HG03460 (cell line): ENCODE measurements around the gene OPCML.

Experiments
- ATAC-seq: cut with Tn5 transposase; IDR thresholded peaks from one replicate; pipeline ENCODE4 v1.9.1; 2021; ENCODE audit not compliant: unreplicated experiment

Gene OPCML

GRCh38 chr11:132544007-132544406 is 988.3 kb downstream of the OPCML start:
- ATAC-seq, result no peak

- ATAC-seq, result no peak
Measured at GRCh38 chr11:132541794-132542193, 990.5 kb downstream of the OPCML start.

DNA sequence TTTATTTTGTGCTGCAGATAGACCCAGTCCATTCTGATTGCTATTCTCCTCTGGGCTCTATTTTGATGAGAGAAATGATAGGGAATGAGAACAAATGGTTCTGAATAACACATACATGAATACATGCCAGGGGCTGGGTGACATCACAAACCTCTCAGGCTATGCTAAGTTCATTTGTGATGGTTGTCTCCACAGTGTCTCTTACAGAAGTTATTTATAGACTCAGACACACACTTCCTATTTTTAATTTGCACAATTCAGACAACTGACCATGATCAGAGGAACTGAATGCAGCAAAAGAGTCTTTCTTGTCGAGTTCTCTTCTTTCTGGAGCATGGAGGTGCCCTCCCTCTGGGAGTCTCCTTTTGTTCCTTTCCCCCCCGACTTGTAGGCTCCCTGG is 991.7 kb downstream of the OPCML start:
- ATAC-seq, result no peak

- ATAC-seq, result no peak
Measured at GRCh38 chr11:132539590-132540368, 992.5 kb downstream of the OPCML start.

DNA sequence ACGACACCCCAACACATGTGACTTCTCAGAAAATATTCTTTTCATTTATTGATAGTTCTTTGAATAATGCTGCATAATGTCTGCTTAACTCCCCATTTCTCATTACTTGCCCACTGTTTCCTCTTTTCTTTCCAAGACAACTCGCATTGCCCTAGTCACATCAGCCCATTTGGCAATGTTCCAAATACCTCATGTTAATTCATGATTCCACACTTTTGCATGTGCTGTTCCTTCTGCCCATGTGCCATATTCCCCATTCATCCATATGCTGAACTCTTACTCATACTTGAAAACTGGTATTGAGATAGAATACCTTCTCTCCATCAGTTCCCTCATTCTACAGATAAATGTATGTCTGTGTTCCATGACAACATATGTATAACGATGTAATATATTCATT is 993.7 kb downstream of the OPCML start:
- no peak for ATAC-seq

DNA sequence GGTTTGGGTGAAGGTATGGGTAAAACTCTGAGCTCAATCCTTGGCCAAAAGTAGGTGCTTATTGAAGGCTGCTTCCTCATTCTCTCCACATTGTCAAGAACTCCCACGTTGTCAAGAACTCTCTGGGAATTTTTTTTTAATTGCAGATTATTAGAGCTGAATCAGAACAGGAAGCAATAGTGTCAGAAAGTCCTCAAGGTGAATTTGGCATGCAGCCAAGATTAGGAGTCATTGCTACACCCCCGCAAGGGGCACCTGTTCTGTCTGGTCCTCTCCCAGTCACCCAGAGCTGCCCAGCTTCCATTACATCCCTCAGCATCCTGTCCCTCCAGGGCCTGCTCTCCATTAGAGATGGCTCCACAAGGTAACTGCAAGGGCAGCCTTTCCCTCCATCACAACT is 996.5 kb downstream of the OPCML start:
- ATAC-seq, result no peak

DNA sequence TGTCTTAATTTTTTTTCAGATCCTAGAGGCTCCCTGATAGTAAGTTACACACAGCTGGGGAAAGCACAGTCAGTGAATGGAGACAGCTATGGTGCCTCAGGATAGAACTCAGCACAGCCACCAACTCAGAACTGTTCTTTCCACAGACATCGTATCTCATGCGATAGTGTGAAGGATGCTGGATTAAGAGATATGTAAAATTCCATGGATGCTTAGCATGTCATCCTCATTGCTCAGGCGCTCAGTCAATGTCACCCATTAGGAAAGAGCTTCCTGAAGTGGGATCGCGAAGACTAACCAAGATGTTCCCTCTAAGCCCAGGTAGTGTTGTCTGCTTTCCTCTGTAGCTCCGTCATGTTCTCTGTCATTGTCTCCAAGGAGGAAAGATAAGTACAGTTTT is 1000.4 kb downstream of the OPCML start:
- no peak for ATAC-seq

- no peak for ATAC-seq
Measured at GRCh38 chr11:132528181-132528580, 1004.1 kb downstream of the OPCML start.

DNA sequence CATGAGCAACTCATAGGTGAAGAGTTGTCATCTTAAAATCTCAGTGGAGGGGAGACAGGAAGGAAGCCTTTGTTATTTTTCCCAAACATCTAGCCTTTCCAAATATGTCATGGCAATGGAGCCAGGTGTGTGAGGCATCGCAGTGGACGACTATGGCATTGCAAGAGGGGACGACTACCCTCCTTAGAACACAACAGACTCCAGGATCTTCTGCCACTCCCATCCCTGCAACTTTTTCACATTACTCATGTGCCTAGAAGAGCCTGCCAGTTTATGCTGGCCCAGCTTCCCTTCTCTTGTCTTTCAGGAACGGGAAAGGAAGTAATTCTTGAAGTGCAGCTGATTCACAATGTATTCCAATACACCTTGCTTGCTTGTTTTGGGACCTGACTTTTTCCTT is 1008.4 kb downstream of the OPCML start:
- ATAC-seq, result no peak

GRCh38 chr11:132520199-132520598 is 1012.1 kb downstream of the OPCML start:
- no peak for ATAC-seq

- no peak for ATAC-seq
Measured at GRCh38 chr11:132519241-132519815, 1013.0 kb downstream of the OPCML start.

- ATAC-seq, result no peak
Measured at GRCh38 chr11:132504501-132505041, 1027.7 kb downstream of the OPCML start.

DNA sequence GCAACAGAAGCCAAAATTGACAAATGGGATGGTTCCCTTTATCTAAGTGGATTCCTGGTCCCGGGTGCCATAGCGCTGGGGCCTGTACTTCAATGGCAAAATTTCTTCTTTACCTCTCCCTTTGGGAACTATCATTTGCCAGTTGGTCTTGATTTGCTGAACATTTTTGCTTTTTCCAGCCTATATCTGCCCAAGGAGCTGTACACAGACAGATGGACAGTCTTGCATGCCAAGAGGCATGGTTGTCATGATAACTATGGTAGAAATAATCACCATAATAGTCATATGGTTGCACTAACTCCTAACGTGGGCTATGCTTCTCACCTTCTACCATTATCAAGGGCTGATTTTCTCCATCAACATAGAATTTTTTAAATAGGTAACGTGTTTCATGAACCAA is 1030.9 kb downstream of the OPCML start:
- ATAC-seq, result no peak

- no peak for ATAC-seq
Measured at GRCh38 chr11:132499661-132500060, 1032.6 kb downstream of the OPCML start.

DNA sequence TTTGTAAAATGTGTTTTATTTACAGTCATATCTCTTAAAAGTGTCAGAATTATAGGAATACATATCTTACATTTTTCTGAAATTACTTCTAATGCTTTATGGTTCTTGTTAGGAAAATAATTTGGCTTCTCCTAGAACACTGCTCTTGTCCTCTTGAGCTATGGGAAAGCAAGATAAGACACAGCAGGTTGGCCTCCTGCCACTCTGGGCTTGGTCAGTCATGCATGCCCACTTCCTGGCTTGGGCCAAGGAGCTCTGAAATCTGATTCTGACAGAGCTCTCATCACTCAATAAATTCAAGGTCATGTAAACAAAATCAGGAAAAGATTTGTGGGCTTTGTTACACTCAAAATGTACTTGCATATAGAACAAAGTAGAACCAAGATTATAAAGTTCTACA is 1036.0 kb downstream of the OPCML start:
- no peak for ATAC-seq

GRCh38 chr11:132493801-132494200 is 1038.5 kb downstream of the OPCML start:
- ATAC-seq, result no peak

DNA sequence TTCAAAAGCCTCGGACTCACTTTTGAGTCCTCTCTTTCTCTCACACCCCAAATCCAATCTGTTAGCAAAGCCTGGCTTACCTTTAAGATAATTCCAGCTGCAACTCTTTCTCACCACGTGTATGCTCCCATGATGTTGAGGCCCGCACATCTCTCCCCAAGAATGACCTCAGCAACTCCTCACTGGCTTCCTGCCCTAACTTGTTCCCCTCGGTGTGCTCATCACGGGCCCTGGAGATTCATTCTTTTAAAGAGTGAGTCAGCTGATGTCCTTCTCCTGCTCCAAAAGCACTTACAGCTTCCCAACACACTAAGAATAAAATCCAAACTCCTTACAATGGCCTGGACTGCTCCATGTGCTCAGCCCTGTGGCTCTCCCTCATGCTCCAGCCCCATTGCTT is 1041.3 kb downstream of the OPCML start:
- no peak for ATAC-seq

DNA sequence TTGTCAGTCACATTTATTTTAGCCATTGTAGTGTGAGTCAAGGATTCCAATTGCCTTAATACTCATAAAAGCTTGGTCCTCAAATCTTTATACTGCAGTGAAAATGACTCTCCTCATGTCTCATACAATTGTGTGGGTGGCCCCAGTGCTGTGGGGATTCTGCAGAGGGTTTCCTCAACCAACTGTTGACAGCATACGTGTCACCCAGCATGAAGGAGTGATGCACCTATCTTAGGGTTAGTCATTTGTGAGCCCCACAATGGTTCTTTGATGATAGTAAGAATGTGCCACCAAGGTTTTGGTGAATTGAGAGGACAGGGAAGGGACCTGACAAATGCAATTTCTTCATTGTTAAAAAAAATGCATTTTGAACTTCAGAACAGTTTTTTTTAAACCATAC is 1046.2 kb downstream of the OPCML start:
- no peak for ATAC-seq

- ATAC-seq, result no peak
Measured at GRCh38 chr11:132475026-132475425, 1057.3 kb downstream of the OPCML start.

DNA sequence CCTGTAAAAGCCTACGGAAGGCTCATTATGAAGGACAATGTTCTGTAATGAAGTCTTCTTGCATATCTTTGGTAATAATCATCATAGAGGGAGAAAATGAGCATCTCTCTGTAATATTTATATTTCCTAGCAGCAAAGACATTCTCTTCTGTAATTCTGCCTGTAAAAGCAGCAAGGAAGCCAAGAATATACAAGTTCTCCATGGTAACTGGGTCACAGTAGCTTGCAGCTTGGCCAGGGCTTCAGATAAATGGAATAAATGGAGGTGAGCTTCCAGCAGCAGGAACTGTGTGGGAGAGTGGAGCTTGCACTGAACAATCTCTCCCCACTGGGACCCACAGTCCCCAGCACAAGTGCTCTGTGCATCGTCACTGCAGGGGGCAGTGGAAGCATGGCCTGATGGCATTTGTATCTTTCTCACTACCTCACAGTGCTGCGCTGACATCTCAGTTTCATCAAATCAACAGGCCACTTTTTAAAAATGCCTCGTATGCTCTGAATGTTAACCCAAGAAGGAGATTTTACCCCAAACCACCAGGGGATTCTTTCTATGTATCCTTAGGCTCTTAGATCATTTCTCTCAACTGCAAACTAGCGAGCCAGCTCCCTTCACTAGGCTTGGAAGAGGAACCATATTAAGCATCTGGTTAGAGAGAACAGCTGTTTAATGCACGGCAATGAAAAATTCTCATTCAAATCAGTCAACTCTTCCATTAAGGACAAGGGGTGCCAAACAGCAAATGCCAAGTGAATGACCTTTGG is 1059.7 kb downstream of the OPCML start:
- ATAC-seq, result no peak

- no peak for ATAC-seq
Measured at GRCh38 chr11:132471466-132471865, 1060.8 kb downstream of the OPCML start.

DNA sequence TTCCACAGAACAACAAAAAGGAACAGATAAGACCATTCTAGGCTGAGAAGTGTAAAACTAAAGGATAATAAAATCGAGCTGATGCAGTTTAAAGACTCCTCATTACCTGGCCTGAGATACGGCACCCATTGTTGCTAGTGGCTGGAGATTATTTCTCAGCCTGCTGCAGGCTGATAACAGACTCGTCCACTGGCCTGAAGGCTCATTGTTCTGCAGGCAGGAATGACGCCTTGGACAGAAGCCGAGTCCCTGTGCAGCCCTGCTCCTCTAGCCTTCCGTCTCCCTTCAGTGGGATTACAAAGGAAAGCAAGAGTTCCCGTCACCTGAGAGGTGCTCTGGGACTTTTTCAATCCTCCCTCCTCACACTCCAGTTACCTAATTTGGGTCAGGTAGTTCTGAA is 1065.3 kb downstream of the OPCML start:
- ATAC-seq, result no peak
